Measurements from ENCODE around the gene MINPP1.
"Not testable (repeated sequence)": the region's sequence is repeated elsewhere in the genome, so short reads cannot be mapped to it uniquely, and the experiment has no call there.

MINPP1 gene

GRCh38 chr10:87578160-87578841, 73.6 kb downstream of the MINPP1 start:
- Histone ChIP-seq H3K9ac (ENCODE audit: low read depth, low read length) (no peak overlapping the region), H3K4me3 (ENCODE audit: low read length) (no peak overlapping the region), H3K9me3 (ENCODE audit: insufficient read depth, low read depth, low read length) (no peaks in the 10 kb centered on the region), H3K27me3 (ENCODE audit: insufficient read depth, low read length) (no peaks in the 10 kb centered on the region), H3K27ac (ENCODE audit: low read depth, low read length) (no peak overlapping the region), H3K4me1 (ENCODE audit: insufficient read depth, low read length) (no peaks in the 10 kb centered on the region), H3K36me3 (ENCODE audit: insufficient read depth, low read length) (no peaks in the 10 kb centered on the region)
- WGBS = 87% methylated on average over 5 of the region's 5 CpGs

- Histone ChIP-seq H3K4me1 (ENCODE audit: insufficient read depth, low read length) (no peaks in the 10 kb centered on the region), H3K9ac (ENCODE audit: low read depth, low read length) (no peak overlapping the region), H3K4me3 (ENCODE audit: low read length) (no peak overlapping the region), H3K27me3 (ENCODE audit: insufficient read depth, low read length) (no peaks in the 10 kb centered on the region), H3K9me3 (ENCODE audit: insufficient read depth, low read depth, low read length) (no peaks in the 10 kb centered on the region), H3K27ac (ENCODE audit: low read depth, low read length) (no peak overlapping the region), H3K36me3 (ENCODE audit: insufficient read depth, low read length) (no peaks in the 10 kb centered on the region)
- 85% methylated on average over 11 of the region's 11 CpGs for WGBS
Measured at GRCh38 chr10:87578842-87579401, 74.2 kb downstream of the MINPP1 start.

GRCh38 chr10:87579563-87579962, 74.9 kb downstream of the MINPP1 start:
- Histone ChIP-seq H3K27me3 (ENCODE audit: insufficient read depth, low read length) (no peaks in the 10 kb centered on the region), H3K27ac (ENCODE audit: low read depth, low read length) (no peak overlapping the region), H3K9me3 (ENCODE audit: insufficient read depth, low read depth, low read length) (no peaks in the 10 kb centered on the region), H3K4me3 (ENCODE audit: low read length) (no peak overlapping the region), H3K9ac (ENCODE audit: low read depth, low read length) (no peak overlapping the region), H3K36me3 (ENCODE audit: insufficient read depth, low read length) (no peaks in the 10 kb centered on the region), H3K4me1 (ENCODE audit: insufficient read depth, low read length) (no peaks in the 10 kb centered on the region)
- 91% methylated on average over 1 of the region's 1 CpG for WGBS

- H3K4me3 ChIP-seq (ENCODE audit: low read length) = no peak overlapping the region
- no peaks in the 10 kb centered on the region for H3K27me3 ChIP-seq (ENCODE audit: insufficient read depth, low read length)
- H3K27ac ChIP-seq (ENCODE audit: low read depth, low read length) = no peak overlapping the region
- no peaks in the 10 kb centered on the region for H3K9me3 ChIP-seq (ENCODE audit: insufficient read depth, low read depth, low read length)
- 100% methylated on average over 1 of the region's 1 CpG for WGBS
- H3K9ac ChIP-seq (ENCODE audit: low read depth, low read length) = no peak overlapping the region
- no peaks in the 10 kb centered on the region for H3K36me3 ChIP-seq (ENCODE audit: insufficient read depth, low read length)
- H3K4me1 ChIP-seq (ENCODE audit: insufficient read depth, low read length) = no peaks in the 10 kb centered on the region
Measured at GRCh38 chr10:87580016-87580415, 75.3 kb downstream of the MINPP1 start.

GRCh38 chr10:87585565-87586514, 81.1 kb downstream of the MINPP1 start:
- H3K9ac ChIP-seq (ENCODE audit: low read depth, low read length) = no peak overlapping the region
- 97% methylated on average over 3 of the region's 5 CpGs for WGBS
- H3K4me3 ChIP-seq (ENCODE audit: low read length) = no peak overlapping the region
- no peaks in the 10 kb centered on the region for H3K27me3 ChIP-seq (ENCODE audit: insufficient read depth, low read length)
- no peaks in the 10 kb centered on the region for H3K9me3 ChIP-seq (ENCODE audit: insufficient read depth, low read depth, low read length)
- no peaks in the 10 kb centered on the region for H3K4me1 ChIP-seq (ENCODE audit: insufficient read depth, low read length)
- no peak overlapping the region for H3K27ac ChIP-seq (ENCODE audit: low read depth, low read length)
- no peaks in the 10 kb centered on the region for H3K36me3 ChIP-seq (ENCODE audit: insufficient read depth, low read length)

- Histone ChIP-seq H3K9ac (ENCODE audit: low read depth, low read length) (no peak overlapping the region), H3K36me3 (ENCODE audit: insufficient read depth, low read length) (no peaks in the 10 kb centered on the region), H3K9me3 (ENCODE audit: insufficient read depth, low read depth, low read length) (no peaks in the 10 kb centered on the region), H3K27me3 (ENCODE audit: insufficient read depth, low read length) (no peaks in the 10 kb centered on the region), H3K4me1 (ENCODE audit: insufficient read depth, low read length) (no peaks in the 10 kb centered on the region), H3K27ac (ENCODE audit: low read depth, low read length) (no peak overlapping the region), H3K4me3 (ENCODE audit: low read length) (no peak overlapping the region)
- 93% methylated on average over 3 of the region's 3 CpGs for WGBS
Measured at GRCh38 chr10:87589645-87590051, 85.0 kb downstream of the MINPP1 start.

GRCh38 chr10:87590705-87591588, 86.3 kb downstream of the MINPP1 start:
- no peaks in the 10 kb centered on the region for H3K4me1 ChIP-seq (ENCODE audit: insufficient read depth, low read length)
- no peak overlapping the region for H3K4me3 ChIP-seq (ENCODE audit: low read length)
- no peak overlapping the region for H3K9ac ChIP-seq (ENCODE audit: low read depth, low read length)
- no peak overlapping the region for H3K27ac ChIP-seq (ENCODE audit: low read depth, low read length)
- no peaks in the 10 kb centered on the region for H3K36me3 ChIP-seq (ENCODE audit: insufficient read depth, low read length)
- H3K9me3 ChIP-seq (ENCODE audit: insufficient read depth, low read depth, low read length) = no peaks in the 10 kb centered on the region
- H3K27me3 ChIP-seq (ENCODE audit: insufficient read depth, low read length) = no peaks in the 10 kb centered on the region
- WGBS = 100% methylated on average over 2 of the region's 2 CpGs

- no peak overlapping the region for H3K4me3 ChIP-seq (ENCODE audit: low read length)
- no peak overlapping the region for H3K9ac ChIP-seq (ENCODE audit: low read depth, low read length)
- H3K9me3 ChIP-seq (ENCODE audit: insufficient read depth, low read depth, low read length) = no peaks in the 10 kb centered on the region
- H3K4me1 ChIP-seq (ENCODE audit: insufficient read depth, low read length) = no peaks in the 10 kb centered on the region
- H3K27me3 ChIP-seq (ENCODE audit: insufficient read depth, low read length) = no peaks in the 10 kb centered on the region
- no peak overlapping the region for H3K27ac ChIP-seq (ENCODE audit: low read depth, low read length)
- no peaks in the 10 kb centered on the region for H3K36me3 ChIP-seq (ENCODE audit: insufficient read depth, low read length)
Measured at GRCh38 chr10:87591589-87591886, 86.8 kb downstream of the MINPP1 start.

GRCh38 chr10:87592920-87593319, 88.2 kb downstream of the MINPP1 start:
- WGBS = 96% methylated on average over 4 of the region's 4 CpGs
- not testable (repeated sequence) for H3K27ac ChIP-seq (ENCODE audit: low read depth, low read length)

GRCh38 chr10:87593702-87594101, 89.0 kb downstream of the MINPP1 start:
- no peaks in the 10 kb centered on the region for H3K4me1 ChIP-seq (ENCODE audit: insufficient read depth, low read length)
- no peaks in the 10 kb centered on the region for H3K27me3 ChIP-seq (ENCODE audit: insufficient read depth, low read length)
- H3K9me3 ChIP-seq (ENCODE audit: insufficient read depth, low read depth, low read length) = no peaks in the 10 kb centered on the region

More at GRCh38 chr10:87592920-87593319, 88.2 kb downstream of the MINPP1 start:
- H3K9ac ChIP-seq (ENCODE audit: low read depth, low read length); H3K36me3 ChIP-seq (ENCODE audit: insufficient read depth, low read length); H3K9me3 ChIP-seq (ENCODE audit: insufficient read depth, low read depth, low read length); H3K27me3 ChIP-seq (ENCODE audit: insufficient read depth, low read length); H3K4me1 ChIP-seq (ENCODE audit: insufficient read depth, low read length); H3K4me3 ChIP-seq (ENCODE audit: low read length): not testable (repeated sequence)

GRCh38 chr10:87594181-87594580, 89.5 kb downstream of the MINPP1 start:
- no peaks in the 10 kb centered on the region for H3K9me3 ChIP-seq (ENCODE audit: insufficient read depth, low read depth, low read length)
- H3K27me3 ChIP-seq (ENCODE audit: insufficient read depth, low read length) = no peaks in the 10 kb centered on the region
- no peak overlapping the region for H3K9ac ChIP-seq (ENCODE audit: low read depth, low read length)
- no peak overlapping the region for H3K4me3 ChIP-seq (ENCODE audit: low read length)
- H3K27ac ChIP-seq (ENCODE audit: low read depth, low read length) = no peak overlapping the region
- no peaks in the 10 kb centered on the region for H3K4me1 ChIP-seq (ENCODE audit: insufficient read depth, low read length)
- WGBS = 86% methylated on average over 1 of the region's 1 CpG
- no peaks in the 10 kb centered on the region for H3K36me3 ChIP-seq (ENCODE audit: insufficient read depth, low read length)

More at GRCh38 chr10:87593702-87594101, 89.0 kb downstream of the MINPP1 start:
- Histone ChIP-seq H3K27ac (ENCODE audit: low read depth, low read length) (no peak overlapping the region), H3K4me3 (ENCODE audit: low read length) (no peak overlapping the region), H3K36me3 (ENCODE audit: insufficient read depth, low read length) (no peaks in the 10 kb centered on the region), H3K9ac (ENCODE audit: low read depth, low read length) (no peak overlapping the region)

Measured in HUES64 (cell line).